ENCODE measurements around the gene SLC8A1. TPM values are rescaled to one million over a fixed set of nuclear protein-coding genes. Genes with fewer than 3 reads are reported as not detected.
A peak's percentile ranks its signal among the peaks of the same experiment; 100 is the strongest.

The SLC8A1 gene
- total RNA-seq, result 4.2 and 4.7 TPM in 2 replicates
- long read RNA-seq, partial matches to known transcripts, result 0 of 1 reads
- long read RNA-seq, other reads (novel, unspliced or antisense), result 1 of 1 reads

DNA sequence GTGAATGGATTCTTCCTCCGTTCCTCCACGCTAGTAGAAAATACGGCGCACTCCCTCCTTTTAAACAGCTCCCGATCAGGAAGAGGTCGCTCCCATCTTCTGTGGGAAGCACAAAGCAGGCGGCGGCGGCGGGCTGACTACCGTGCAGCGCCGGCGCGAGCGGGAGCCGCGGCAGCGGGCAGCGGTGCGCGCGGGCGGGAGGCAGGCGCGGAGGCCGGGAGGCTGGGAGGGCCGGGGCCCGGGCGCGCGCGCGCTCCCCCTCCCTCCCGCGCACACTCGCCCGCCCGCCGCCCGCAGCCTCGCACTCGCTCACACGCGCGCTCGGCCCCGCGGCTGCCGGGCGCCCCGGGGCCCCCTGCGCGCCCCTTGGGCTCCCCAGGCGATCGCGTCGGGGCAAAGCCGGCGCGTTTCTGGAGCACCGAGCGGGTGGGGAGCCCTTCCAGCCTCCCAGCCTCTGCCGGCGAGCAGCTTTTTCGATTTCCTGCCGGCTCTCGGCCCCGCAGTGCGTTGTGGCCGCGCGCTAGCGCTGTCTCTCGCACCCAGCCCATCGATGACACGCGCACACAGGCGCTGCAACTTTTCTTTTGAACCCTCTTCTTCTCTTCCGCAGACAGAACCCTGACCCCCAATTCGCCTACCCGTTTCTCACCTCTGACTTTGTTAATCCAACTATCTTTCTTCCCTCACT is at the start of gene SLC8A1:
Gene SLC8A1 (minus strand): TSS at position 173 of the 688 bp plus-strand sequence.
- H3K4me3 Mint-ChIP-seq, result peak within 1 kb of the TSS; percentile 92
- peaks cover 21% of the 10 kb centered on the region for H3K4me1 Mint-ChIP-seq
- TF ChIP-seq, protein P1, sequence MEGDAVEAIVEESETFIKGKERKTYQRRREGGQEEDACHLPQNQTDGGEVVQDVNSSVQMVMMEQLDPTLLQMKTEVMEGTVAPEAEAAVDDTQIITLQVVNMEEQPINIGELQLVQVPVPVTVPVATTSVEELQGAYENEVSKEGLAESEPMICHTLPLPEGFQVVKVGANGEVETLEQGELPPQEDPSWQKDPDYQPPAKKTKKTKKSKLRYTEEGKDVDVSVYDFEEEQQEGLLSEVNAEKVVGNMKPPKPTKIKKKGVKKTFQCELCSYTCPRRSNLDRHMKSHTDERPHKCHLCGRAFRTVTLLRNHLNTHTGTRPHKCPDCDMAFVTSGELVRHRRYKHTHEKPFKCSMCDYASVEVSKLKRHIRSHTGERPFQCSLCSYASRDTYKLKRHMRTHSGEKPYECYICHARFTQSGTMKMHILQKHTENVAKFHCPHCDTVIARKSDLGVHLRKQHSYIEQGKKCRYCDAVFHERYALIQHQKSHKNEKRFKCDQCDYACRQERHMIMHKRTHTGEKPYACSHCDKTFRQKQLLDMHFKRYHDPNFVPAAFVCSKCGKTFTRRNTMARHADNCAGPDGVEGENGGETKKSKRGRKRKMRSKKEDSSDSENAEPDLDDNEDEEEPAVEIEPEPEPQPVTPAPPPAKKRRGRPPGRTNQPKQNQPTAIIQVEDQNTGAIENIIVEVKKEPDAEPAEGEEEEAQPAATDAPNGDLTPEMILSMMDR (conservative IDR thresholded peaks at IDR 0.05), result no peak
- H3K27ac Mint-ChIP-seq (ENCODE audit: unreplicated experiment), result peak within 1 kb of the TSS; percentile 70
- H3K27me3 Mint-ChIP-seq (ENCODE audit: low read depth), result peaks cover 50% of the 10 kb centered on the region
- DNase-seq (ENCODE audit: low read depth, low spot score), result peak; percentile 38
- H3K36me3 Mint-ChIP-seq (ENCODE audit: low read depth), result no peaks in the 10 kb centered on the region
- no peaks in the 10 kb centered on the region for H3K9me3 Mint-ChIP-seq

DNA sequence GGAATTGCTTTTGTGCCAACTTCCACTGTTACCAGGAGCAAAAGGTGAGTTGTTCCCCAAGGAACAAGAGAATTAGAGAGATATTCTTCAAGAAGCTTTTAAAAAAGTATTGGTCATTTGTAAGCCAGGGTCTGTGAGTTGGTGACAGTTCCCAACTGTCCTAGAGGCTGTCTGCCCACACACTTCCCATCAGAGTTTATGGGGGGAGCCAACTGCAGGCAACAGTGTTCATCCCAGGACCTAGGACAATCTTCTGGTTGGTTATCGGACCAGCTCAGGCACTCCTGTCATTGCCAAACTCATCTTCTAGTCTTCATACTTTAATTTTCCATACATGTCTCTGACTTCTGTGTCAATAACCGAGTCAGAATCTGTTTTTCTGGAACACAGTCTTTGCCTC is 47.5 kb upstream of the SLC8A1 start:
- Mint-ChIP-seq H3K9me3 (no peaks in the 10 kb centered on the region), H3K27ac (ENCODE audit: unreplicated experiment) (no peak overlapping the region), H3K36me3 (ENCODE audit: low read depth) (no peaks in the 10 kb centered on the region), H3K27me3 (ENCODE audit: low read depth) (peaks cover 5% of the 10 kb centered on the region), H3K4me1 (no peaks in the 10 kb centered on the region), H3K4me3 (no peak overlapping the region)
- DNase-seq (ENCODE audit: low read depth, low spot score), result no peak
- TF ChIP-seq, protein P1 (conservative IDR thresholded peaks at IDR 0.05), result no peak

DNA sequence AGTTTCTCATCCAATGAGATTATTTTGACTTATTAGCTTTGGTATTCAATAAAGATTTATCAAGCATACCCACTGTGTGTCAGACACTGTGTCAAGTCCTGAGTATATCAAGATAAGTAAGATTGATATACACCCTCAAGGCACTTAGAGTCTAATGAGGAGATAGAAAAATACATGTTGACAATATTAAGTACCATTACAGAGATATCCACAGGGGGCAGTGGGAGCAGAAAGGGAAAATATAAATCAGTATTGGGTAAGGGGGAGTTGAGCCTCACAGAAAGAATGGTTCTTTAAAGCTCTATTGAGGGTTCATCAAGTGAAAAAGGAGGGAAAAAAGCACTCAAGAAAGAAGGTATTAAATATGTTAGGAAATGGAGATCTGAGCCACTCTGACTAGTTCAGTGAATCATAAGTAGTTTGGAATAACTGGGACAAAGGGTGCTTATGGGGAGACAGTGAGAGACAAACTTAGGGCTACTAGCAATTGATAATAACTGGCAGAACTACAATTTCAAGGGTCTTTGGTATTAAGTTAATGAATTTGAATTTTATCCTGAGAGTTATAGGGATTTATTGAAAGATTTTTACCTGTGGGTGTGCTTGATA is 45.5 kb upstream of the SLC8A1 start:
- TF ChIP-seq, protein P1 (conservative IDR thresholded peaks at IDR 0.05), result peak; percentile 21
- H3K27me3 Mint-ChIP-seq (ENCODE audit: low read depth), result peaks cover 5% of the 10 kb centered on the region

DNA sequence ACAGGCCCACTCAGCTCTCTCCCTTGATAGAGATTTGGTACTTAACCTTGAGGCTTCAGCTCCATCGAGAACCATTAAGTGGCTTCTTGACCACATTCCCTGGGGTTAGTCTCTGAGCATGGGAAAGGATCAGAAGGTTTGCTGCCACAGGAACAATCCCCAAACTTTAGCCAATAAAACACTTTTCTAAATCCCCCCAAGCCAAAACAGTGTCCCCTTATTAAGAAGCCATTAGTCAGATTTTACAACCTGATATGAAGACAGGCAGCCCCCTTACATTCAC is 37.7 kb upstream of the SLC8A1 start:
- Mint-ChIP-seq H3K4me1 (peaks cover 10% of the 10 kb centered on the region), H3K9me3 (no peaks in the 10 kb centered on the region)
- no peak for DNase-seq (ENCODE audit: low read depth, low spot score)

More for the DNA sequence above, 45.5 kb upstream of the SLC8A1 start:
- H3K36me3 Mint-ChIP-seq (ENCODE audit: low read depth), result no peaks in the 10 kb centered on the region
- H3K4me1 Mint-ChIP-seq, result no peaks in the 10 kb centered on the region
- H3K9me3 Mint-ChIP-seq, result no peaks in the 10 kb centered on the region
- no peak for DNase-seq (ENCODE audit: low read depth, low spot score)
- no peak overlapping the region for H3K4me3 Mint-ChIP-seq
- no peak overlapping the region for H3K27ac Mint-ChIP-seq (ENCODE audit: unreplicated experiment)

DNA sequence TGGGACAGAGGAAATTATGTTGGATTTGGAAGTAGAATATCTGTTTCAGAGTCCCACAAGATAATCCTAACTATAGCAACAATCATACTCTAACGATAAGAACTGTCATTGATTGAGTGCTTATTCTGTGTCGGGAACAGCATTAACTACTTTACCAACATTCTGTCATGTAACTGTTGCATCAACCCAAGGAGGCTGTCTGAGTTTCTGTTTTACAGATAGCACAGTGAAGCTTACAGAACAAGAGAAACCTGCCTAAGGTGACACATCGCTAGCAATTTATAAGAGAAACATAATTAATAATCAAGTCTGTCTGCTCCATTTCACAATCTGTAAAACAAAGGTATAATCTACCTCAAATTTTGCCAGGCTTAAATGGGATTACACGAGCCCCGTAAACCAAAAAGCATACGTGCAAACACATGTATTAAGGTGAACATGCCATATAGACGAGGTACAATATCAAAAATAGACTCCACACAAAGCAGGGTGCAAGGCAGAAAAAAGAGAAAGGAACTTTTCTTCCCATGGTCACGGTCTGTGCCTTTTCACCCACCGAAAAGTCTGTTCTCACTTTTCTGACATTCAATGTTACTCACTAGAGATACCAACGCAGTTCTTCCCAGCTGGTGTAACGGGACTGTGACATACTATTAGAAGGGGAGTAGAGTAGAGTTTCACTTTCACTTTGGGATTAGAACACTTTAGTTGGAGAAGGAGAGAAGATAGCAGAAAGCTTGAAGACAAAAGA is 37.2 kb upstream of the SLC8A1 start:
- no peak overlapping the region for H3K4me3 Mint-ChIP-seq
- no peaks in the 10 kb centered on the region for H3K36me3 Mint-ChIP-seq (ENCODE audit: low read depth)
- H3K27ac Mint-ChIP-seq (ENCODE audit: unreplicated experiment), result no peak overlapping the region
- no peaks in the 10 kb centered on the region for H3K9me3 Mint-ChIP-seq
- DNase-seq (ENCODE audit: low read depth, low spot score), result no peak
- H3K27me3 Mint-ChIP-seq (ENCODE audit: low read depth), result no peaks in the 10 kb centered on the region
- TF ChIP-seq, protein P1 (conservative IDR thresholded peaks at IDR 0.05), result no peak
- H3K4me1 Mint-ChIP-seq, result peaks cover 10% of the 10 kb centered on the region

More for the DNA sequence above, 37.7 kb upstream of the SLC8A1 start:
- Mint-ChIP-seq H3K36me3 (ENCODE audit: low read depth) (no peaks in the 10 kb centered on the region), H3K4me3 (no peak overlapping the region), H3K27ac (ENCODE audit: unreplicated experiment) (no peak overlapping the region), H3K27me3 (ENCODE audit: low read depth) (no peaks in the 10 kb centered on the region)
- TF ChIP-seq, protein P1 (conservative IDR thresholded peaks at IDR 0.05), result no peak

Measured in neural crest cell (in vitro differentiated cells).